Ishikawa (cell line): ENCODE data around the gene TRMT61A.

Experiments
- CEBPB ChIP-seq: IDR thresholded peaks from 2 replicates; pipeline ENCODE4 v1.6.1; 2012
- EP300 ChIP-seq: IDR thresholded peaks from 2 replicates; pipeline ENCODE4 v1.6.1; 2012; ENCODE audit warnings: borderline replicate concordance
- FOXM1 ChIP-seq: IDR thresholded peaks from 2 replicates; pipeline ENCODE4 v1.6.1; 2012; ENCODE audit warnings: low read depth, borderline replicate concordance
- RAD21 ChIP-seq: IDR thresholded peaks from 2 replicates; pipeline ENCODE4 v1.6.1; 2012; ENCODE audit warnings: low read depth
- TAF1 ChIP-seq: IDR thresholded peaks from 2 replicates; pipeline ENCODE4 v1.6.1; 2012; ENCODE audit warnings: low read depth, mild to moderate bottlenecking
- TEAD4 ChIP-seq: IDR thresholded peaks from 2 replicates; pipeline ENCODE4 v1.6.1; 2012
- TF ChIP-seq, protein P1 (sequence below): IDR thresholded peaks from 2 replicates; pipeline ENCODE4 v1.6.1; 2012; ENCODE audit warnings: low read depth, mild to moderate bottlenecking

DNA sequence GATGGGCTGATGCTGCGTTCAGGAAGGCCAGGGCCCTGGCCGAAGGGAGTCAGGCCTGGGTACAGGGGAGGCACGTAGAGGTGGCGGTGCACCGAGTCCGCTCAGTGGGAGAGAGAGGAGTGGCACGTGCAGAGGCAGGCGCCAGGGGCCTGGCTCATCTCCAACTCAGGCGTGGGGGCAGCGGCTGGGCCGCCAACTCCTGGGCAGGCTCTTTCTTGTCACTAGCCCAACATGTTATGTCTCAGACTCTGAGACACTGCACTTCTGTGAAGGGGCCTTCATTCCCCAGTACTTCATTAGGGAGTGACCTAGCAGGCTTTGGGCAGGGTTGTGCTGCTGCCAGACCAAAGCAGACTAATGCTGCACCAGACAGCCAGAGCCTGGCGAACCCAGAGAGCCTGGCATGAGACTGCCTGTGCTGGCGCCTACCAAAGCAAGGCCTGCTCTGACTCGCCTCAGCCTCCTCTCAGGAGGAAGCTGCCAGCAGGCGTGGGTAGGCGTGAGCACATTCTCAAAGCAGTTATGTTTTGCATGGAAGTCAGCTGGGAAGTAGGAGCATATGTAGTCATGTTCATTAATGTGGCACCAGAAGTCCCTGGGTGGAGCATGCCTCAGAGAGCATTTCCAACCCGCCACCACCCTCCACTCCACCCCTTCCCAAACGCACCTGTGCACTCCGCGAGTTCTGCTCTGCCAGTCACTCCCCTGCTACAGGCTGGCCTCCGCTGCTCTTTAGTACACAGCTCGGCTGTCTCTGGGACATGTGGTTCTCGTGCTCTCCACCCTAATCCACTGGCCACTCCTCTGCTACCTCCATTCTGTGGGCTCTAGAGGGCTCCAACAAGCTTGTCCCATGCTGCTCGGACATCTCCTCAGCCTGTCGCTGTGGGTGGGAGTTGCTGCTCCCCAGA lies 16.0 kb upstream of the TRMT61A start:
- TF ChIP-seq RAD21 (no peak), TAF1 (no peak), EP300 (no peak), FOXM1 (no peak), TEAD4 (no peak), CEBPB (no peak)
- TF ChIP-seq, protein P1, sequence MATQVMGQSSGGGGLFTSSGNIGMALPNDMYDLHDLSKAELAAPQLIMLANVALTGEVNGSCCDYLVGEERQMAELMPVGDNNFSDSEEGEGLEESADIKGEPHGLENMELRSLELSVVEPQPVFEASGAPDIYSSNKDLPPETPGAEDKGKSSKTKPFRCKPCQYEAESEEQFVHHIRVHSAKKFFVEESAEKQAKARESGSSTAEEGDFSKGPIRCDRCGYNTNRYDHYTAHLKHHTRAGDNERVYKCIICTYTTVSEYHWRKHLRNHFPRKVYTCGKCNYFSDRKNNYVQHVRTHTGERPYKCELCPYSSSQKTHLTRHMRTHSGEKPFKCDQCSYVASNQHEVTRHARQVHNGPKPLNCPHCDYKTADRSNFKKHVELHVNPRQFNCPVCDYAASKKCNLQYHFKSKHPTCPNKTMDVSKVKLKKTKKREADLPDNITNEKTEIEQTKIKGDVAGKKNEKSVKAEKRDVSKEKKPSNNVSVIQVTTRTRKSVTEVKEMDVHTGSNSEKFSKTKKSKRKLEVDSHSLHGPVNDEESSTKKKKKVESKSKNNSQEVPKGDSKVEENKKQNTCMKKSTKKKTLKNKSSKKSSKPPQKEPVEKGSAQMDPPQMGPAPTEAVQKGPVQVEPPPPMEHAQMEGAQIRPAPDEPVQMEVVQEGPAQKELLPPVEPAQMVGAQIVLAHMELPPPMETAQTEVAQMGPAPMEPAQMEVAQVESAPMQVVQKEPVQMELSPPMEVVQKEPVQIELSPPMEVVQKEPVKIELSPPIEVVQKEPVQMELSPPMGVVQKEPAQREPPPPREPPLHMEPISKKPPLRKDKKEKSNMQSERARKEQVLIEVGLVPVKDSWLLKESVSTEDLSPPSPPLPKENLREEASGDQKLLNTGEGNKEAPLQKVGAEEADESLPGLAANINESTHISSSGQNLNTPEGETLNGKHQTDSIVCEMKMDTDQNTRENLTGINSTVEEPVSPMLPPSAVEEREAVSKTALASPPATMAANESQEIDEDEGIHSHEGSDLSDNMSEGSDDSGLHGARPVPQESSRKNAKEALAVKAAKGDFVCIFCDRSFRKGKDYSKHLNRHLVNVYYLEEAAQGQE, result no peak
